Naive thymus-derived CD4-positive, alpha-beta T cell (primary cell): Measurements from ENCODE around the gene CDHR1. TPM values are rescaled to one million over a fixed set of nuclear protein-coding genes. Genes with fewer than 3 reads are reported as not detected.

Experiments used
- ATAC-seq: fragments of 150-1000 bp; cut with Tn5 transposase; 2 replicates; pipeline ENCODE4 v1.10.0; 2021; ENCODE audit warnings: mild to moderate bottlenecking, moderate library complexity
- CTCF ChIA-PET: fragments of 350-600 bp; sonication (Branson Sonifier 250); formaldehyde crosslinking; loops from one replicate; lab custom pipeline; 2021; ENCODE audit warnings: antibody characterized with exemption; lab: Charles Lee
- POLR2A ChIA-PET: fragments of 350-600 bp; sonication (Branson Sonifier 250); formaldehyde crosslinking; loops from one replicate; lab custom pipeline; 2021; ENCODE audit warnings: antibody characterized with exemption, inconsistent platforms; lab: Charles Lee
- DNase-seq, 9 donors: peaks; one replicate each; pipeline versions ENCODE4 v3.0.0 to v3.0.0-alpha.2; 2020 to 2022; ENCODE audit warnings: mixed read lengths in 1 of 9
- H3K27ac ChIP-seq: one replicate; pipeline ENCODE4 v1.7.0; 2013; ENCODE audit warnings: mild to moderate bottlenecking, low read depth, low read length, moderate library complexity
- H3K27me3 ChIP-seq, 2 donors: one replicate each; pipeline ENCODE4 v1.7.0; 2013; ENCODE audit warnings: low read length in 2 of 2, mild to moderate bottlenecking in 2 of 2, moderate library complexity in 2 of 2; ENCODE audit not compliant: control insufficient read depth in 2 of 2, insufficient read depth in 2 of 2
- H3K36me3 ChIP-seq, 3 experiments: 1 replicate in 2 of 3; 2 replicates in 1 of 3; pipeline ENCODE4 v1.7.0; 2013; ENCODE audit warnings: low read length in 3 of 3, mild to moderate bottlenecking in 3 of 3, moderate library complexity in 1 of 3; ENCODE audit not compliant: insufficient read depth in 3 of 3, control insufficient read depth in 2 of 3
- H3K4me1 ChIP-seq, 2 donors: one replicate each; pipeline ENCODE4 v1.7.0; 2013; ENCODE audit warnings: low read length in 2 of 2, mild to moderate bottlenecking in 2 of 2, moderate library complexity in 1 of 2; ENCODE audit not compliant: control insufficient read depth in 2 of 2, insufficient read depth in 2 of 2
- H3K4me3 ChIP-seq: 2 replicates; pipeline ENCODE4 v1.7.0; 2013; ENCODE audit warnings: mild to moderate bottlenecking, low read length
- H3K9me3 ChIP-seq, 3 experiments: 1 replicate in 2 of 3; 2 replicates in 1 of 3; pipeline ENCODE4 v1.7.0; 2013; ENCODE audit warnings: low read length in 3 of 3; ENCODE audit not compliant: control insufficient read depth in 2 of 3
- H3K27ac Mint-ChIP-seq, 9 donors: one replicate each; pipeline ENCODE4 v1.8.0; 2020 to 2022; ENCODE audit warnings: mixed read lengths in 9 of 9, mild to moderate bottlenecking in 8 of 9, moderate library complexity in 5 of 9, inconsistent platforms in 2 of 9
- H3K27me3 Mint-ChIP-seq, 5 donors: one replicate each; pipeline ENCODE4 v1.8.0; 2021 to 2022; ENCODE audit warnings: mixed read lengths in 5 of 5, mild to moderate bottlenecking in 1 of 5
- H3K36me3 Mint-ChIP-seq, 5 donors: one replicate each; pipeline ENCODE4 v1.8.0; 2020 to 2022; ENCODE audit warnings: mixed read lengths in 5 of 5, mild to moderate bottlenecking in 3 of 5, inconsistent platforms in 1 of 5
- H3K4me1 Mint-ChIP-seq, 7 donors: one replicate each; pipeline ENCODE4 v1.8.0; 2020 to 2022; ENCODE audit warnings: mixed read lengths in 7 of 7, mild to moderate bottlenecking in 3 of 7, inconsistent platforms in 1 of 7
- H3K4me3 Mint-ChIP-seq, 10 donors: one replicate each; pipeline ENCODE4 v1.8.0; 2020 to 2022; ENCODE audit warnings: mild to moderate bottlenecking in 10 of 10, mixed read lengths in 10 of 10, moderate library complexity in 6 of 10, inconsistent platforms in 2 of 10
- H3K9me3 Mint-ChIP-seq, 11 donors: one replicate each; pipeline ENCODE4 v1.8.0; 2020 to 2022; ENCODE audit warnings: mixed read lengths in 11 of 11, mild to moderate bottlenecking in 4 of 11, inconsistent platforms in 1 of 11, moderate library complexity in 1 of 11
- intact Hi-C, 2 donors: fragments of 100-400 bp; cut with micrococcal nuclease; formaldehyde crosslinking; loops; one replicate each; pipeline ENCODE4 v1.15.1; 2023
- polyA plus RNA-seq, 2 donors: library from polyadenylated mRNA; unstranded; fragments of 300-500 nt; fragmentation: Illumina TruSeq; gene quantifications; one replicate each; pipeline ENCODE4 v1.2.3, GENCODE V29; 2021
- total RNA-seq, 6 experiments: library from RNA in 5 of 6; stranded (reverse) in 5 of 6; gene quantifications; 1 replicate in 5 of 6; 2 replicates in 1 of 6; pipeline ENCODE4 v1.2.3 and lab custom pipeline; 2021 to 2026

Gene CDHR1
- total and polyA plus RNA-seq, 7 experiments from 2014 or later = 0.15 to 1.6 (median 0.30) TPM; not detected in 2

DNA sequence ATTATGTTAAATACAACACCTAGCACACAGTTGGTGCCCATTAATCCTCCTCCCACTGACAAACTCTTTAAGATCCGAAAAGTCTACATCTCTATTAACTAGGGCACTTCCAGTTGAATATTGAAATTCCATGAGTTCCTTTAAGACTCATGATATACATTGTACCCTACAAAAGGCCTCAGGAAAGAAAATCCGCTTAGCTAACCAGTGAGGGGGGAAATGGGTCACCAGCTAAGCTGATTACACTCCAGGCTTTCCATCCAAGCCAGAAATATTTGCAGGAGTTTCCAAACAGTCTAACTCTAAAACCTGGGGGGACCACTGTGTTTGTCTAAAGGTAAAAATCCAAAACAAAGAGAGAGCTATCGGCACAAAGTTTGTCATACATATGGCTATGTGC lies 32.3 kb downstream of the CDHR1 start:
- no peak overlapping the region for H3K4me3 Mint-ChIP-seq
- peaks cover 11 to 42% (median 24%) of the 10 kb centered on the region in 5 donors for H3K27me3 Mint-ChIP-seq
- H3K9me3 Mint-ChIP-seq = peaks cover 0 to 2% (median 0%) of the 10 kb centered on the region in 11 donors
- ChIA-PET POLR2A (no interaction called here), CTCF (no interaction called here)
- Histone ChIP-seq H3K4me1 (no peaks in the 10 kb centered on the region), H3K9me3 (no peaks in the 10 kb centered on the region), H3K27me3 (peaks cover 0 to 2% of the 10 kb centered on the region in 2 donors), H3K27ac (no peak overlapping the region), H3K36me3 (no peaks in the 10 kb centered on the region), H3K4me3 (no peak overlapping the region)
- ATAC-seq = no peak
- intact Hi-C loops = no loop called here
- no peak for DNase-seq
- H3K36me3 Mint-ChIP-seq = no peaks in the 10 kb centered on the region
- H3K27ac Mint-ChIP-seq = no peak overlapping the region
- no peaks in the 10 kb centered on the region for H3K4me1 Mint-ChIP-seq

- H3K27me3 ChIP-seq = peaks cover 0 to 2% of the 10 kb centered on the region in 2 donors
- intact Hi-C loops = no loop called here
- H3K4me1 ChIP-seq = no peaks in the 10 kb centered on the region
- DNase-seq (no peak), ATAC-seq (no peak)
- POLR2A ChIA-PET = no interaction called here
- Mint-ChIP-seq H3K27me3 (peaks cover 11 to 42% (median 24%) of the 10 kb centered on the region in 5 donors), H3K4me1 (no peaks in the 10 kb centered on the region), H3K4me3 (no peak overlapping the region), H3K9me3 (peaks cover 0 to 2% (median 0%) of the 10 kb centered on the region in 11 donors), H3K36me3 (no peaks in the 10 kb centered on the region), H3K27ac (no peak overlapping the region)
- H3K9me3 ChIP-seq = no peaks in the 10 kb centered on the region
- H3K36me3 ChIP-seq = no peaks in the 10 kb centered on the region
- no peak overlapping the region for H3K27ac ChIP-seq
- CTCF ChIA-PET = no interaction called here
- no peak overlapping the region for H3K4me3 ChIP-seq
Observed at GRCh38 chr10:84227810-84228209, 33.5 kb downstream of the CDHR1 start.

GRCh38 chr10:84230359-84230758 lies 36.0 kb downstream of the CDHR1 start:
- Mint-ChIP-seq H3K27me3 (peaks cover 7 to 34% (median 17%) of the 10 kb centered on the region in 5 donors), H3K4me3 (no peak overlapping the region), H3K4me1 (no peaks in the 10 kb centered on the region), H3K27ac (no peak overlapping the region), H3K9me3 (no peaks in the 10 kb centered on the region), H3K36me3 (no peaks in the 10 kb centered on the region)
- H3K9me3 ChIP-seq = no peaks in the 10 kb centered on the region
- H3K4me3 ChIP-seq = no peak overlapping the region
- intact Hi-C loops = no loop called here
- CTCF ChIA-PET = no interaction called here
- POLR2A ChIA-PET = no interaction called here
- DNase-seq (no peak), ATAC-seq (no peak)
- no peak overlapping the region for H3K27ac ChIP-seq
- no peaks in the 10 kb centered on the region for H3K27me3 ChIP-seq
- H3K4me1 ChIP-seq = no peaks in the 10 kb centered on the region
- H3K36me3 ChIP-seq = no peaks in the 10 kb centered on the region

DNA sequence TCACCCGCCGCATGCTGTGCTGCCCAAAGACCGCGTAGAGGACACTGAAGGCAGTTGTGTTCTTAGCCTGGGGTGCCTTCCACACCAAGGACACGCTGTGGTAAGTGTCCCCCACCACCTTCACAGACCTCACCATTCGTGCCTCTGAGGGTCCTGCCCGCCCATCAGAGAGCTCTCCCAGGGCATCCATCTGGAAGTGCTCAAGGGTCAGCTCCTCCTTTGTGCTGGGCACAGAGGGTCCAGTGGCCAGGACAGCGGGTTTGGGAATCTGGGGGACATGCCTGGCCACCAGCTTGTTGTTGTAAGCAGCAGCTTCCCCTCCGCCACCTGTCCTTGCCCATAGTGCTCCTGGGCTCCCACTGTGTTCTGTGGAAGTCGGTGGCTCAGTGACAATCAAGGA lies 38.0 kb downstream of the CDHR1 start:
- no peaks in the 10 kb centered on the region for H3K4me1 ChIP-seq
- CTCF ChIA-PET = no interaction called here
- Mint-ChIP-seq H3K4me1 (no peaks in the 10 kb centered on the region), H3K9me3 (no peaks in the 10 kb centered on the region), H3K36me3 (no peaks in the 10 kb centered on the region), H3K4me3 (no peak overlapping the region), H3K27ac (no peak overlapping the region), H3K27me3 (peaks cover 5 to 39% (median 20%) of the 10 kb centered on the region in 5 donors)
- no peak overlapping the region for H3K4me3 ChIP-seq
- H3K27me3 ChIP-seq = no peaks in the 10 kb centered on the region
- no peaks in the 10 kb centered on the region for H3K9me3 ChIP-seq
- intact Hi-C loops = no loop called here
- no peak overlapping the region for H3K27ac ChIP-seq
- DNase-seq (no peak), ATAC-seq (no peak)
- POLR2A ChIA-PET = no interaction called here
- no peaks in the 10 kb centered on the region for H3K36me3 ChIP-seq

DNA sequence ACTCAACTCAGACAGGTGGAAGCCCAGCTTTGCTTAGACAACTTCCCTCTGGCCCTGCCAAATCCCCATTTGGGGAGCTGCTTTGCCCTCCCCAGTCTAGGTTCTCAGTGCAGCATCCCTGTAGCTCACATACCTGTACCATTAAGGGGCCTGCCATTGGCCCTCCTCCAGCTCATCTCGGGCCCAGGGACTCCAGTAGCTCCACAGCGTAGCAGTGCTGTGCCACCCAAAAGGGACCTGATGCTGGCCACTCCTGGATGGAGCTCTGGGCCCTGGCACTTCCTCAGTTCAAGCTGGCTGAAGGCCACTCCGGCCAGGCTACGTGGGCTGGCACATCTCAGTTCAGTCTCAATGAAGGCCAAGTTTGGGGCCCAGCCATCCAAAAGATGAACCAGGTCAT lies 39.6 kb downstream of the CDHR1 start:
- no peaks in the 10 kb centered on the region for H3K4me1 Mint-ChIP-seq
- intact Hi-C loops = no loop called here
- H3K4me3 ChIP-seq = no peak overlapping the region
- ATAC-seq = no peak
- H3K27ac Mint-ChIP-seq = no peak overlapping the region
- no peak overlapping the region for H3K27ac ChIP-seq
- H3K9me3 Mint-ChIP-seq = no peaks in the 10 kb centered on the region
- no peaks in the 10 kb centered on the region for H3K9me3 ChIP-seq
- H3K36me3 ChIP-seq = no peaks in the 10 kb centered on the region
- DNase-seq = no peak
- H3K36me3 Mint-ChIP-seq = no peaks in the 10 kb centered on the region
- no peaks in the 10 kb centered on the region for H3K27me3 ChIP-seq
- ChIA-PET CTCF (no interaction called here), POLR2A (no interaction called here)
- H3K27me3 Mint-ChIP-seq = peaks cover 5 to 33% (median 16%) of the 10 kb centered on the region in 5 donors
- no peak overlapping the region for H3K4me3 Mint-ChIP-seq
- H3K4me1 ChIP-seq = no peaks in the 10 kb centered on the region

GRCh38 chr10:84234479-84234878 lies 40.1 kb downstream of the CDHR1 start:
- no peaks in the 10 kb centered on the region for H3K4me1 ChIP-seq
- ATAC-seq (no peak), DNase-seq (no peak)
- H3K27me3 Mint-ChIP-seq = peaks cover 5 to 31% (median 17%) of the 10 kb centered on the region in 5 donors
- H3K4me1 Mint-ChIP-seq = no peaks in the 10 kb centered on the region
- no peak overlapping the region for H3K27ac Mint-ChIP-seq
- intact Hi-C loops = no loop called here
- H3K27me3 ChIP-seq = no peaks in the 10 kb centered on the region
- H3K4me3 Mint-ChIP-seq = no peak overlapping the region
- H3K36me3 Mint-ChIP-seq = no peaks in the 10 kb centered on the region
- no peak overlapping the region for H3K27ac ChIP-seq
- ChIA-PET CTCF (no interaction called here), POLR2A (no interaction called here)
- H3K9me3 Mint-ChIP-seq = no peaks in the 10 kb centered on the region
- no peak overlapping the region for H3K4me3 ChIP-seq
- H3K36me3 ChIP-seq = no peaks in the 10 kb centered on the region
- H3K9me3 ChIP-seq = no peaks in the 10 kb centered on the region

- ATAC-seq = no peak
- Histone ChIP-seq H3K9me3 (no peaks in the 10 kb centered on the region), H3K27ac (no peak overlapping the region), H3K27me3 (no peaks in the 10 kb centered on the region), H3K4me1 (no peaks in the 10 kb centered on the region), H3K4me3 (no peak overlapping the region), H3K36me3 (no peaks in the 10 kb centered on the region)
- no peak overlapping the region for H3K4me3 Mint-ChIP-seq
- H3K9me3 Mint-ChIP-seq = no peaks in the 10 kb centered on the region
- CTCF ChIA-PET = no interaction called here
- no peaks in the 10 kb centered on the region for H3K4me1 Mint-ChIP-seq
- POLR2A ChIA-PET = no interaction called here
- no peaks in the 10 kb centered on the region for H3K36me3 Mint-ChIP-seq
- intact Hi-C loops = no loop called here
- no peak overlapping the region for H3K27ac Mint-ChIP-seq
- no peak for DNase-seq
- peaks cover 5 to 26% (median 20%) of the 10 kb centered on the region in 5 donors for H3K27me3 Mint-ChIP-seq
Observed at GRCh38 chr10:84235096-84235495, 40.8 kb downstream of the CDHR1 start.
